DOHH2 (cell line): ENCODE results near the gene BMP6.

Experiments used
- EZH2phosphoT487 ChIP-seq: fragments of 200-600 bp; sonication (generic); IDR thresholded peaks from 2 replicates; pipeline ENCODE4 v1.6.1; 2017; ENCODE audit warnings: borderline replicate concordance, mild to moderate bottlenecking, antibody characterized with exemption, low read length, moderate library complexity, mixed read lengths
- TF ChIP-seq, protein P1 (sequence below): fragments of 200-600 bp; sonication (generic); IDR thresholded peaks from one replicate; pipeline ENCODE4 v1.5.1; 2014; ENCODE audit warnings: antibody characterized with exemption, mild to moderate bottlenecking, low read depth, low read length; ENCODE audit not compliant: poor library complexity, severe bottlenecking

GRCh38 chr6:7730001-7730783 lies 4.3 kb downstream of the BMP6 start:
- TF ChIP-seq, protein P1, sequence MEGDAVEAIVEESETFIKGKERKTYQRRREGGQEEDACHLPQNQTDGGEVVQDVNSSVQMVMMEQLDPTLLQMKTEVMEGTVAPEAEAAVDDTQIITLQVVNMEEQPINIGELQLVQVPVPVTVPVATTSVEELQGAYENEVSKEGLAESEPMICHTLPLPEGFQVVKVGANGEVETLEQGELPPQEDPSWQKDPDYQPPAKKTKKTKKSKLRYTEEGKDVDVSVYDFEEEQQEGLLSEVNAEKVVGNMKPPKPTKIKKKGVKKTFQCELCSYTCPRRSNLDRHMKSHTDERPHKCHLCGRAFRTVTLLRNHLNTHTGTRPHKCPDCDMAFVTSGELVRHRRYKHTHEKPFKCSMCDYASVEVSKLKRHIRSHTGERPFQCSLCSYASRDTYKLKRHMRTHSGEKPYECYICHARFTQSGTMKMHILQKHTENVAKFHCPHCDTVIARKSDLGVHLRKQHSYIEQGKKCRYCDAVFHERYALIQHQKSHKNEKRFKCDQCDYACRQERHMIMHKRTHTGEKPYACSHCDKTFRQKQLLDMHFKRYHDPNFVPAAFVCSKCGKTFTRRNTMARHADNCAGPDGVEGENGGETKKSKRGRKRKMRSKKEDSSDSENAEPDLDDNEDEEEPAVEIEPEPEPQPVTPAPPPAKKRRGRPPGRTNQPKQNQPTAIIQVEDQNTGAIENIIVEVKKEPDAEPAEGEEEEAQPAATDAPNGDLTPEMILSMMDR: no peak
- TF ChIP-seq EZH2phosphoT487: no peak
